IPS-15b (cell line): ENCODE measurements around the gene DGAT2L6.

ENCODE experiments used
- H3K27me3 ChIP-seq: one replicate; pipeline ENCODE4 v1.6.1; 2013; ENCODE audit warnings: low read length; ENCODE audit not compliant: control insufficient read depth, insufficient read depth
- H3K36me3 ChIP-seq: one replicate; pipeline ENCODE4 v1.6.1; 2013; ENCODE audit warnings: low read length; ENCODE audit not compliant: control insufficient read depth, insufficient read depth
- H3K4me1 ChIP-seq: one replicate; pipeline ENCODE4 v1.6.1; 2013; ENCODE audit warnings: mild to moderate bottlenecking, low read length; ENCODE audit not compliant: control insufficient read depth, insufficient read depth
- H3K4me3 ChIP-seq: one replicate; pipeline ENCODE4 v1.5.1; 2013; ENCODE audit warnings: low read depth, low read length
- H3K9ac ChIP-seq: one replicate; pipeline ENCODE4 v1.6.1; 2013; ENCODE audit warnings: low read depth, mild to moderate bottlenecking, low read length
- H3K9me3 ChIP-seq: one replicate; pipeline ENCODE4 v1.6.1; 2013; ENCODE audit warnings: mild to moderate bottlenecking, low read length; ENCODE audit not compliant: control insufficient read depth, insufficient read depth

DGAT2L6 gene

DNA sequence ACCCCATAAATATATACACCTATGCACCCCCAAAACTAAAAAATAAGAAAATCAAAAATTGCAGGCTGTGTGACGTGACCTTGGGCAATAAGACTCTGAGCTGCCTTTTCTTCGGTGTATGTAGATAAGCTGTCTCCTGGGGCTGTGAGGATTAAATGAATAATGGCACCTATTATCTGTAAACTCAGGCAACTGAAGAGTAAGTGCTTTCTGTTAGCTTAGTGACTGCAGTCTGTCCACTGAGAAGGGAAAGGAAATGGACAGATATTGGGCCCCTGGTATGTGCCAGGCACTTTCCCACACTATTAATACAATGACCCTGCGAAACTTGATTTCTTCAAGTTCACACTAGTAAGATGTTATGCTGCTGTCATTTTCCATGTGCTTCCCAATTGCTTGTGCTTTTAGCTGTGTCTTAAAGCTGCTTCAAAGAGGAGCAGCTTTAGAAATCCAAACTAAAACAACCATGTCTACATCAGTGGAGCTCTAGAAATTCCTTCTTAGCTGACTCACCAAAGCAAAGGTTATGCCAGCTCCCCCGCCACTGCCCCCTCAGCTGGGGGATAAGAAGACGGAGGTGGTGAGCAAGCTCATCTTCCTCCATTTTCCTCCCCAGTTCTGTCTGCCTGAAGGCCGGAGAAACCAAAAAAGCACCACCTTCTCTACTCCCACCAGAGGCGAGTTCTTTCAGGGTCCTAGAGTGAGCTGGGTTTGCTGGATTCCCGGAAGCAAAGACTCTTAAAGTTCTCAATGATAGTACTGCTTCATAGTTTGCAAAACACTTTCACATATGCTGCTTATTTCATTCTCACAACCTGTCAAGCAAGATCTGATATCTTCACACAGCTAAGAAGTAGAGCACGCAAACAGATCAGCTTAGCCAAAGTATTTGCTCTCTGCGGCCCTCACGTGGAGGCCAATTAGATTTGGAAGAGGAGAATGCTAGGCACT is 8.8 kb upstream of the DGAT2L6 start:
- Histone ChIP-seq H3K36me3 (peaks cover 6% of the 10 kb centered on the region), H3K27me3 (no peaks in the 10 kb centered on the region), H3K4me3 (no peak overlapping the region), H3K9me3 (no peaks in the 10 kb centered on the region), H3K9ac (no peak overlapping the region), H3K4me1 (peaks cover 25% of the 10 kb centered on the region)

DNA sequence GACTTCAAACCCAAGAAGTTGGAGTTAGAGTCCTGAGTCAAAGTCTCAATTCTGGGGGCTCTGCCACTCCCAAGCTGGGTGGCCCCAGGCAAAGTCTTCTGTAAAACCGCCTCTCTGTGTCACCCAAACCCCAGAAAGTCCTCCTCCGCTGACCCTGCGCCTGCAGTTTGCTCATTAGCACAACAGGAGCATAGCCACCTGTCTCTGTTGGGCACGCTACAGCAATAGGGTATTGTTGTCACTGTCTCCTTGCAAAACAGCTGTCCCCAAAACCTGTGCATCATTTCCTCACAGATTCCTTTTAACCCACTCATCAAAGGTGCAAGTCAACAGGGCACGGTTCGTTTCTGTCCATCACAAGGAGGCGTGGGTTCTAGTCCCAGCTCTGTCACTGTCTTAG is 8.0 kb upstream of the DGAT2L6 start:
- Histone ChIP-seq H3K27me3 (no peaks in the 10 kb centered on the region), H3K9ac (no peak overlapping the region), H3K9me3 (no peaks in the 10 kb centered on the region), H3K36me3 (peaks cover 7% of the 10 kb centered on the region), H3K4me1 (peaks cover 25% of the 10 kb centered on the region), H3K4me3 (no peak overlapping the region)

GRCh38 chrX:70171624-70172023 is 5.7 kb upstream of the DGAT2L6 start:
- no peaks in the 10 kb centered on the region for H3K9me3 ChIP-seq
- no peaks in the 10 kb centered on the region for H3K27me3 ChIP-seq
- H3K4me1 ChIP-seq = peaks cover 25% of the 10 kb centered on the region
- H3K4me3 ChIP-seq = no peak overlapping the region
- H3K9ac ChIP-seq = no peak overlapping the region
- H3K36me3 ChIP-seq = peaks cover 4% of the 10 kb centered on the region

GRCh38 chrX:70172221-70172620 is 5.1 kb upstream of the DGAT2L6 start:
- H3K9me3 ChIP-seq = no peaks in the 10 kb centered on the region
- H3K36me3 ChIP-seq = peaks cover 4% of the 10 kb centered on the region
- no peak overlapping the region for H3K9ac ChIP-seq
- H3K27me3 ChIP-seq = no peaks in the 10 kb centered on the region
- peaks cover 23% of the 10 kb centered on the region for H3K4me1 ChIP-seq
- H3K4me3 ChIP-seq = no peak overlapping the region

- H3K36me3 ChIP-seq = peaks cover 4% of the 10 kb centered on the region
- H3K27me3 ChIP-seq = no peaks in the 10 kb centered on the region
- no peak overlapping the region for H3K4me3 ChIP-seq
- H3K4me1 ChIP-seq = peaks cover 23% of the 10 kb centered on the region
- no peak overlapping the region for H3K9ac ChIP-seq
- no peaks in the 10 kb centered on the region for H3K9me3 ChIP-seq
Measured at GRCh38 chrX:70172964-70173363, 4.3 kb upstream of the DGAT2L6 start.

DNA sequence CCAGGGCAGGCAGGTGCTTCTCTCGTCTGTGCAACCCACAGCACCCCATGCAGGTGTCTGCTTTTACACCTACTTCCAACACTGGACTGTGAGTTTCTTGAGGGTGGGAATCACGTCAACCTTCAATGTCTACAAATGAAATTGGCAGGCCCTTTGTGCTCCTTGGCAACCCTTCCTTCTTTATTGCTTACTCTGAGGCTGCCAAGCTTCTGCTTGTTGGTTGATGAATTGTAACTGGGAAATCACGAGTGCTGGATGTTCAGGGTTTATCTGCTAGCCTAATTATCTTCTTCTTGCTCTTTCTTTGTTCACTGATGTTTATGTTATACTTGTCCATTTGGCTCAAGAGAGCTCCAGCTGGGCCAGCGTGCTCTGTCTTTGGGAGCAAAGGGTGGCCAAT is 2.5 kb upstream of the DGAT2L6 start:
- no peak overlapping the region for H3K9ac ChIP-seq
- peaks cover 4% of the 10 kb centered on the region for H3K36me3 ChIP-seq
- H3K27me3 ChIP-seq = no peaks in the 10 kb centered on the region
- peaks cover 10% of the 10 kb centered on the region for H3K4me1 ChIP-seq
- no peak overlapping the region for H3K4me3 ChIP-seq
- H3K9me3 ChIP-seq = no peaks in the 10 kb centered on the region

- Histone ChIP-seq H3K9ac (no peak overlapping the region), H3K4me3 (no peak overlapping the region), H3K4me1 (peaks cover 10% of the 10 kb centered on the region), H3K9me3 (no peaks in the 10 kb centered on the region), H3K36me3 (peaks cover 4% of the 10 kb centered on the region), H3K27me3 (no peaks in the 10 kb centered on the region)
Measured at GRCh38 chrX:70175338-70175737, 1.9 kb upstream of the DGAT2L6 start.

DNA sequence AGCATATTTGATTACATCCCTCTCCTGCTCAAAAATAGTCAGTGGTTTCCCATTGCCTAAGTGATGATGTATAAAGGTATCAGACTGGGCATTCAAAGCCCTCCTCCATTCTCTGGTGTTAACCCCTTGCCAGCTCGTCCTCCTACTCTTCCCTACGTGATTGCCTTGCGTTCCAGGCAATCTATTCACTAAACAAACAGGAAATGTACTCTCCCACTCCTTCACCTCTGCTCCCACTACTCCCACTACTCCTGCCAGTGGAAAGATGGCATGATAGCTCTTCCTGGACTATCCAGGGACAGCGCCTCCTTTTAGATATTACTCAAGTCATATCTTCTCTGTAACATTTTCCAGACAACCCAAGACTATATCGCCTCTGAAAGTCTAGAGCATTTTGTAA is 5.8 kb downstream of the DGAT2L6 start:
- no peaks in the 10 kb centered on the region for H3K9me3 ChIP-seq
- no peak overlapping the region for H3K4me3 ChIP-seq
- H3K27me3 ChIP-seq = no peaks in the 10 kb centered on the region
- no peaks in the 10 kb centered on the region for H3K36me3 ChIP-seq
- no peaks in the 10 kb centered on the region for H3K4me1 ChIP-seq
- no peak overlapping the region for H3K9ac ChIP-seq

GRCh38 chrX:70190225-70190624 is 12.9 kb downstream of the DGAT2L6 start:
- Histone ChIP-seq H3K4me1 (no peaks in the 10 kb centered on the region), H3K4me3 (no peak overlapping the region), H3K9me3 (no peaks in the 10 kb centered on the region), H3K9ac (no peak overlapping the region), H3K27me3 (no peaks in the 10 kb centered on the region), H3K36me3 (no peaks in the 10 kb centered on the region)

GRCh38 chrX:70196961-70197720 is 19.9 kb downstream of the DGAT2L6 start:
- no peaks in the 10 kb centered on the region for H3K27me3 ChIP-seq
- no peak overlapping the region for H3K9ac ChIP-seq
- no peak overlapping the region for H3K4me3 ChIP-seq
- H3K9me3 ChIP-seq = no peaks in the 10 kb centered on the region
- H3K4me1 ChIP-seq = no peaks in the 10 kb centered on the region
- no peaks in the 10 kb centered on the region for H3K36me3 ChIP-seq

GRCh38 chrX:70201732-70202131 is 24.4 kb downstream of the DGAT2L6 start:
- H3K4me1 ChIP-seq = no peaks in the 10 kb centered on the region
- H3K9ac ChIP-seq = no peak overlapping the region
- H3K9me3 ChIP-seq = no peaks in the 10 kb centered on the region
- H3K27me3 ChIP-seq = no peaks in the 10 kb centered on the region
- H3K4me3 ChIP-seq = no peak overlapping the region
- no peaks in the 10 kb centered on the region for H3K36me3 ChIP-seq

DNA sequence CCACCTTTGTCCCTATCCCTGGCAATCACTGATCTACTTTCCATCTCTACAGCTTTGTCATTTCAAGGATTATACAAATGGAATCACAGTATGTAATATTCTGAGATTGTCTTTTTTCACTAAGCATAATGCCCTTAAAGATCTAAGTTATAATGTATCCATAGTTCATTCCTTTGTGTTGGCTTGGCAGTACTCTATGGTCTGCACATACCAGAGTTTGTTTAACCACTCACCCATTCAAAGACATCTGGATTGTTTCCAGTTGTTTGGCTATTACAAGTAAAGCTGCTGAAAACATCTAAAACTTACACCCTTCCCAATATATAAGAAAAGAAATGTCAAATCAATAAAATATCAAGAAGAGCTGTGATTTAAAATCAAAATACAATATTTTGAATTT is 31.2 kb downstream of the DGAT2L6 start:
- Histone ChIP-seq H3K4me3 (no peak overlapping the region), H3K9ac (no peak overlapping the region), H3K9me3 (no peaks in the 10 kb centered on the region), H3K27me3 (no peaks in the 10 kb centered on the region), H3K4me1 (no peaks in the 10 kb centered on the region), H3K36me3 (no peaks in the 10 kb centered on the region)
